Measurements from ENCODE around the gene CLN3. TPM values are rescaled to one million over a fixed set of nuclear protein-coding genes. Genes with fewer than 3 reads are reported as not detected.

Gene CLN3
- total and polyA plus RNA-seq, 2 of the 13 experiments (the other 11 are each of a cell fraction or from before 2014, with no cell fraction given): 23.4 to 46.8 TPM

DNA sequence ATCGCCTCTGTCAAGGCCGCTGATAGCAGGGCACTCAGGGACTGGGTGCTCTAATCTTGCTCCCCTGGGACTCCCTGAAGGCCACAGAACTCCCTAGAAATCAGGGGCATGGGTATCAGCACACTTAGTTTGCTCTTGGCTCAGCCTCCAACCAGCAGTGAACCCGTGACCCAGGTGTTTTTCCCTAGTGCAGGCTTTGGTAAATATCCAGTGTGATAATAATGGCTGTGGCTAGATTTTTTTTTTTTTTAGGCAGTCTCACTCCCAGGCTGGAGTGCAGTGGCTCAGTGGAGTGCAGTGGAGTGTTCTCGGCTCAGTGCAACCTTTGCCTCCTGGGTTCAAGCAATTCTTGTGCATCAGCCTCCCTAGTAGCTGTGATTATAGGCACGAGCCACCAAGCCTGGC lies 36.6 kb upstream of the CLN3 start (continued):
- TF ChIP-seq, protein P1, sequence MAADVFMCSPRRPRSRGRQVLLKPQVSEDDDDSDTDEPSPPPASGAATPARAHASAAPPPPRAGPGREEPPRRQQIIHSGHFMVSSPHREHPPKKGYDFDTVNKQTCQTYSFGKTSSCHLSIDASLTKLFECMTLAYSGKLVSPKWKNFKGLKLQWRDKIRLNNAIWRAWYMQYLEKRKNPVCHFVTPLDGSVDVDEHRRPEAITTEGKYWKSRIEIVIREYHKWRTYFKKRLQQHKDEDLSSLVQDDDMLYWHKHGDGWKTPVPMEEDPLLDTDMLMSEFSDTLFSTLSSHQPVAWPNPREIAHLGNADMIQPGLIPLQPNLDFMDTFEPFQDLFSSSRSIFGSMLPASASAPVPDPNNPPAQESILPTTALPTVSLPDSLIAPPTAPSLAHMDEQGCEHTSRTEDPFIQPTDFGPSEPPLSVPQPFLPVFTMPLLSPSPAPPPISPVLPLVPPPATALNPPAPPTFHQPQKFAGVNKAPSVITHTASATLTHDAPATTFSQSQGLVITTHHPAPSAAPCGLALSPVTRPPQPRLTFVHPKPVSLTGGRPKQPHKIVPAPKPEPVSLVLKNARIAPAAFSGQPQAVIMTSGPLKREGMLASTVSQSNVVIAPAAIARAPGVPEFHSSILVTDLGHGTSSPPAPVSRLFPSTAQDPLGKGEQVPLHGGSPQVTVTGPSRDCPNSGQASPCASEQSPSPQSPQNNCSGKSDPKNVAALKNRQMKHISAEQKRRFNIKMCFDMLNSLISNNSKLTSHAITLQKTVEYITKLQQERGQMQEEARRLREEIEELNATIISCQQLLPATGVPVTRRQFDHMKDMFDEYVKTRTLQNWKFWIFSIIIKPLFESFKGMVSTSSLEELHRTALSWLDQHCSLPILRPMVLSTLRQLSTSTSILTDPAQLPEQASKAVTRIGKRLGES (CRISPR knock-in tag; IDR thresholded peaks at IDR 0.05; ENCODE audit: borderline replicate concordance): no peak
- TF ChIP-seq NR1H2 (CRISPR knock-in tag; IDR thresholded peaks at IDR 0.05; ENCODE audit: borderline replicate concordance, low read depth) (no peak), HNF4A (CRISPR knock-in tag; IDR thresholded peaks at IDR 0.05) (peak; percentile 62), ZNF225 (CRISPR knock-in tag; IDR thresholded peaks at IDR 0.05) (no peak), GLI4 (CRISPR knock-in tag; IDR thresholded peaks at IDR 0.05; ENCODE audit: borderline replicate concordance) (no peak), YEATS4 (CRISPR knock-in tag; IDR thresholded peaks at IDR 0.05; ENCODE audit: borderline replicate concordance) (peak; percentile 39; the same call in 1 of the 2 replicates), BRCA1 (CRISPR knock-in tag; IDR thresholded peaks at IDR 0.05) (no peak; the same call in 1 of the 2 replicates), ZNF607 (CRISPR knock-in tag; IDR thresholded peaks at IDR 0.05; ENCODE audit: borderline replicate concordance) (no peak), ZNF432 (CRISPR knock-in tag; IDR thresholded peaks at IDR 0.05; ENCODE audit: borderline replicate concordance) (no peak), TBP (CRISPR knock-in tag; IDR thresholded peaks at IDR 0.05) (no peak), TBX3 (IDR thresholded peaks at IDR 0.05; ENCODE audit: borderline replicate concordance) (no peak), ZUFSP (CRISPR knock-in tag; IDR thresholded peaks at IDR 0.05; ENCODE audit: borderline replicate concordance) (no peak), MIER2 (CRISPR knock-in tag; IDR thresholded peaks at IDR 0.05) (no peak), NFIC (IDR thresholded peaks at IDR 0.05; ENCODE audit: low read length) (no peak), NFATC3 (CRISPR knock-in tag; IDR thresholded peaks at IDR 0.05) (0 out of 2 replicates have a peak, but pooled peaks have one; percentile 51), ZNF652 (CRISPR knock-in tag; IDR thresholded peaks at IDR 0.05; ENCODE audit: borderline replicate concordance, low read depth) (no peak), ZMYM2 (CRISPR knock-in tag; IDR thresholded peaks at IDR 0.05) (no peak), ZNF17 (CRISPR knock-in tag; IDR thresholded peaks at IDR 0.05) (no peak), POGZ (CRISPR knock-in tag; IDR thresholded peaks at IDR 0.05) (no peak)
- TF ChIP-seq, protein P2, sequence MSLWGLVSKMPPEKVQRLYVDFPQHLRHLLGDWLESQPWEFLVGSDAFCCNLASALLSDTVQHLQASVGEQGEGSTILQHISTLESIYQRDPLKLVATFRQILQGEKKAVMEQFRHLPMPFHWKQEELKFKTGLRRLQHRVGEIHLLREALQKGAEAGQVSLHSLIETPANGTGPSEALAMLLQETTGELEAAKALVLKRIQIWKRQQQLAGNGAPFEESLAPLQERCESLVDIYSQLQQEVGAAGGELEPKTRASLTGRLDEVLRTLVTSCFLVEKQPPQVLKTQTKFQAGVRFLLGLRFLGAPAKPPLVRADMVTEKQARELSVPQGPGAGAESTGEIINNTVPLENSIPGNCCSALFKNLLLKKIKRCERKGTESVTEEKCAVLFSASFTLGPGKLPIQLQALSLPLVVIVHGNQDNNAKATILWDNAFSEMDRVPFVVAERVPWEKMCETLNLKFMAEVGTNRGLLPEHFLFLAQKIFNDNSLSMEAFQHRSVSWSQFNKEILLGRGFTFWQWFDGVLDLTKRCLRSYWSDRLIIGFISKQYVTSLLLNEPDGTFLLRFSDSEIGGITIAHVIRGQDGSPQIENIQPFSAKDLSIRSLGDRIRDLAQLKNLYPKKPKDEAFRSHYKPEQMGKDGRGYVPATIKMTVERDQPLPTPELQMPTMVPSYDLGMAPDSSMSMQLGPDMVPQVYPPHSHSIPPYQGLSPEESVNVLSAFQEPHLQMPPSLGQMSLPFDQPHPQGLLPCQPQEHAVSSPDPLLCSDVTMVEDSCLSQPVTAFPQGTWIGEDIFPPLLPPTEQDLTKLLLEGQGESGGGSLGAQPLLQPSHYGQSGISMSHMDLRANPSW (CRISPR knock-in tag; IDR thresholded peaks at IDR 0.05; ENCODE audit: borderline replicate concordance): no peak
- TF ChIP-seq, protein P3, sequence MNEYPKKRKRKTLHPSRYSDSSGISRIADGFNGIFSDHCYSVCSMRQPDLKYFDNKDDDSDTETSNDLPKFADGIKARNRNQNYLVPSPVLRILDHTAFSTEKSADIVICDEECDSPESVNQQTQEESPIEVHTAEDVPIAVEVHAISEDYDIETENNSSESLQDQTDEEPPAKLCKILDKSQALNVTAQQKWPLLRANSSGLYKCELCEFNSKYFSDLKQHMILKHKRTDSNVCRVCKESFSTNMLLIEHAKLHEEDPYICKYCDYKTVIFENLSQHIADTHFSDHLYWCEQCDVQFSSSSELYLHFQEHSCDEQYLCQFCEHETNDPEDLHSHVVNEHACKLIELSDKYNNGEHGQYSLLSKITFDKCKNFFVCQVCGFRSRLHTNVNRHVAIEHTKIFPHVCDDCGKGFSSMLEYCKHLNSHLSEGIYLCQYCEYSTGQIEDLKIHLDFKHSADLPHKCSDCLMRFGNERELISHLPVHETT (CRISPR knock-in tag; conservative IDR thresholded peaks at IDR 0.05): no peak

Data from HepG2 (cell line).